Esophagus squamous epithelium (tissue), 5 donors: Measurements from ENCODE around the gene MYO1F. TPM values are rescaled to one million over a fixed set of nuclear protein-coding genes. Genes with fewer than 3 reads are reported as not detected.

Source experiments
- DNase-seq: peaks from one replicate; lab custom pipeline; 2025; lab: John Stamatoyannopoulos, UW
- H3K27ac ChIP-seq, 4 donors: fragments of 200-600 bp; sonication (generic); one replicate each; pipeline ENCODE4 v1.5.1; 2016 to 2019; ENCODE audit warnings: mild to moderate bottlenecking in 1 of 4
- H3K27me3 ChIP-seq, 4 donors: fragments of 200-600 bp; sonication (generic); 1 replicate in 3 of 4; 2 replicates in 1 of 4; pipeline versions ENCODE4 v1.5.1 to v1.6.0; 2017 to 2021; ENCODE audit warnings: antibody characterized with exemption in 1 of 4
- H3K36me3 ChIP-seq, 3 donors: fragments of 200-600 bp; sonication (generic); one replicate each; pipeline ENCODE4 v1.5.1; 2016 to 2019
- H3K4me1 ChIP-seq, 3 donors: fragments of 200-600 bp; sonication (generic); one replicate each; pipeline ENCODE4 v1.5.1; 2017 to 2019
- H3K4me3 ChIP-seq, 4 donors: fragments of 200-600 bp; sonication (generic); 1 replicate in 3 of 4; 2 replicates in 1 of 4; pipeline ENCODE4 v1.5.1; 2016 to 2019; ENCODE audit warnings: mild to moderate bottlenecking in 2 of 4, moderate library complexity in 1 of 4
- H3K9me3 ChIP-seq, 3 donors: fragments of 200-600 bp; sonication (generic); one replicate each; pipeline ENCODE4 v1.5.1; 2016 to 2019
- POLR2A ChIP-seq, 4 donors: fragments of 450-650 bp; IDR thresholded peaks; one replicate each; pipeline ENCODE4 v1.6.1; 2017; ENCODE audit warnings: antibody characterized with exemption in 4 of 4, mild to moderate bottlenecking in 4 of 4, moderate library complexity in 3 of 4
- WGBS, 2 donors: methylation state at CpG; one replicate each; pipeline ENCODE4 v1.1.5; 2018; 5-methylcytosine and 5-hydroxymethylcytosine counted together
- intact Hi-C: fragments of 100-400 bp; cut with DNase I; formaldehyde crosslinking; loops from one replicate; pipeline ENCODE4 v1.15.0; 2022
- total RNA-seq, 4 donors: library from RNA; depleted of rRNA; stranded (reverse); fragments of >200 nt; gene quantifications; one replicate each; pipeline ENCODE4 v1.1.0, GENCODE V29; 2016
- TF ChIP-seq, protein P1 (sequence below), 6 experiments: fragments of 450-650 bp in 4 of 6; fragments of 200-600 bp in 2 of 6; sonication (generic) in 2 of 6; IDR thresholded peaks; one replicate each; pipeline ENCODE4 v1.5.1; 2016 to 2019; ENCODE audit warnings: antibody characterized with exemption in 6 of 6, mild to moderate bottlenecking in 4 of 6, moderate library complexity in 4 of 6
- donor health status: DM: yes; HTN: yes; CAD: no.

Gene MYO1F
- total RNA-seq, 4 donors from 2014 or later, result 1.6 to 14.3 (median 8.5) TPM

DNA sequence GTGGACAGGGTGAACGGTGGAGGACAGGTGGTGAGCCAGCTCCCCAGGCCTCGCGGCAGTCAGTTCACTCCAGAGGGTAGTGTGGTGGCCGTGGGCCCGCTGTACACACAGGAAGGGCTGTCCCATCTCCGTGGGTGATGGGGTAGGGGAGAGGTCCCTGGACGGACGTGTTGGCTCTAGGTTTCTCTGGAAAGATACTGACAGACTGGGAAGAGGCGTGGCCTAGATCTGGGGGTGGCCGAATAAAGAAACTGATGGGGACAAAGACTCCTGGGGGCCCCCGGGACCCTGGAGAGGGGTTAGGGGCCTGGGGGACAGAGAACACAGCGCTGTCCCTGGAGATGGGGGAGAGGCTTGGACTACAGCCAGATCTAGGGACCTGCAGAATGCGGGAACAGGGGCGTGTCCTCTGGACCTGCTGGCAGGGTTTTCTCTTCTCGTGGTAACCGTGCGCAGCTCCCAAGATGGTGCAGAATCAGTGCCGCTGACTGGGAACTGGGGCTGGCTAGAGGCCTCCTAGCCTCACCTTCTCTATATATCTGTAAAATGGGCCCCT is 70.8 kb downstream of the MYO1F start:
- peak overlapping the region in 3 of 4 donors; percentile 5 to 55 (median 52) for H3K27ac ChIP-seq
- 28 to 39% methylated on average over 14 to 15 of the region's 18 CpGs for WGBS, 2 donors

DNA sequence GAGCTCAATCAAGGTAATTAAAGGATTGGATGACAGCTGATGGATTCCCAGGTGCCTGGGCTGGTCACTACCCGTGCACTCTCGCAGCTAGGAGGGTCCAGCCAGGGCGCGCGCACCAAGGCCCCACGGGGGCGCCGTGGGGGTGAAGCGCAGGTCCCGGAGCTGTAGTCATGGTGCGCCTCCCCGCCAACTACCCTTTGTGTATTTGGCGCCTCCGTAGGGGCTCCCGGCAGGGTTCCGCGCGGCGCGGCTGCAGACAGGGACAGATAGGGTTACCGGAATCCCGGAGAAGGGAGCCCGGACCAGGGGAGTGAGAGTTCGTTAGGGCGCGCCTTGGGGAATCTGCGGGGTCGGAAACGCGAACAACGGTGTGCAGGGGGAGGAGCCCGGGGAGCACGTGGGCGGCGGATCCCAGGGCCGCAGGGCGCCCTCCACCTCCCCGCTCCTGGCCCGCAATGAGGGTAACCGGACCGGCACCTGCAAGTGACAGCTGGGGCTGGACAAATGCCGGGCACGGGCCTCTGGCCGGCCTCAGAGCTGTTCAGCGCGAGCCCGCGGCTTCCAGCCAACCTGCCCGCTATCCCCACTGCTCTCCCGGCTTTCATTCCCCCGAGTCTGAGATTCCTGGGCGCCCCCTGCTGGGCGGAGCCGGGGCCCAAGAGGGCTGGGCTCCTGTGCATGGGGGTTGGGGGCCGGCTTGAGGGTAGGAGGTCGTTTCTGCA is 71.4 kb downstream of the MYO1F start:
- TF ChIP-seq, protein P1, sequence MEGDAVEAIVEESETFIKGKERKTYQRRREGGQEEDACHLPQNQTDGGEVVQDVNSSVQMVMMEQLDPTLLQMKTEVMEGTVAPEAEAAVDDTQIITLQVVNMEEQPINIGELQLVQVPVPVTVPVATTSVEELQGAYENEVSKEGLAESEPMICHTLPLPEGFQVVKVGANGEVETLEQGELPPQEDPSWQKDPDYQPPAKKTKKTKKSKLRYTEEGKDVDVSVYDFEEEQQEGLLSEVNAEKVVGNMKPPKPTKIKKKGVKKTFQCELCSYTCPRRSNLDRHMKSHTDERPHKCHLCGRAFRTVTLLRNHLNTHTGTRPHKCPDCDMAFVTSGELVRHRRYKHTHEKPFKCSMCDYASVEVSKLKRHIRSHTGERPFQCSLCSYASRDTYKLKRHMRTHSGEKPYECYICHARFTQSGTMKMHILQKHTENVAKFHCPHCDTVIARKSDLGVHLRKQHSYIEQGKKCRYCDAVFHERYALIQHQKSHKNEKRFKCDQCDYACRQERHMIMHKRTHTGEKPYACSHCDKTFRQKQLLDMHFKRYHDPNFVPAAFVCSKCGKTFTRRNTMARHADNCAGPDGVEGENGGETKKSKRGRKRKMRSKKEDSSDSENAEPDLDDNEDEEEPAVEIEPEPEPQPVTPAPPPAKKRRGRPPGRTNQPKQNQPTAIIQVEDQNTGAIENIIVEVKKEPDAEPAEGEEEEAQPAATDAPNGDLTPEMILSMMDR (IDR thresholded peaks at IDR 0.05), result peak; percentile 86 to 92 (median 89)
- TF ChIP-seq POLR2A (IDR thresholded peaks at IDR 0.05), result no peak
- peak overlapping the region; percentile 50 to 83 (median 58) for H3K4me3 ChIP-seq
- H3K27ac ChIP-seq, result peak overlapping the region in 3 of 4 donors; percentile 5 to 55 (median 52)
- intact Hi-C loops, result no loop called here
- H3K36me3 ChIP-seq, result peaks cover 0 to 9% (median 0%) of the 10 kb centered on the region in 3 donors
- 1 to 2% methylated on average over 18 to 19 of the region's 56 CpGs for WGBS, 2 donors
- no peaks in the 10 kb centered on the region for H3K27me3 ChIP-seq
- peaks cover 6 to 26% (median 12%) of the 10 kb centered on the region in 3 donors for H3K4me1 ChIP-seq
- H3K9me3 ChIP-seq, result no peaks in the 10 kb centered on the region
- no peak for DNase-seq

More for the DNA sequence above, 70.8 kb downstream of the MYO1F start:
- no peak for TF ChIP-seq POLR2A (IDR thresholded peaks at IDR 0.05)
- TF ChIP-seq, protein P1 (IDR thresholded peaks at IDR 0.05), result no peak
- no peaks in the 10 kb centered on the region for H3K9me3 ChIP-seq
- intact Hi-C loops, result no loop called here
- peaks cover 0 to 15% (median 0%) of the 10 kb centered on the region in 3 donors for H3K36me3 ChIP-seq
- peaks cover 6 to 29% (median 12%) of the 10 kb centered on the region in 3 donors for H3K4me1 ChIP-seq
- peak overlapping the region; percentile 50 to 83 (median 58) for H3K4me3 ChIP-seq
- DNase-seq, result no peak
- H3K27me3 ChIP-seq, result no peaks in the 10 kb centered on the region

DNA sequence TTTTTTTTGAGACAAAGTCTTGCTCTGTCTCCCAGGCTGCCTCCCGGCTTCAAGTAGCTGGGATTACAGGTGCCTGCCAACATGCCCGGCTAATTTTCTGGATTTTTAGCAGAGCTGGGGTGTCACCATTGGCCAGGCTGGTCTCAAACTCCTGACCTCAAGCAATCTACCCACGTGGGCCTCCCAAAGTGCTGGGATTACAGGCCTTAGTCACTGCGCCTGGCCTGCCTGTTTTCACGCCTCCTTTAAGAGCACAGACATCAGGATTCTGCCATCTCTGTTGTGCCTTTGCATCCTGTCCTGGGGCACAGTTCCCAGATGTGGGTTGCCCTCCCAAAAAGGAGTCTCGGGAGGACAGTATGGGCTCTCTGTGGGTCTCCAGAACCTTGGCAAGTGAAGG is 72.3 kb downstream of the MYO1F start:
- DNase-seq, result no peak
- no peaks in the 10 kb centered on the region for H3K9me3 ChIP-seq
- H3K4me3 ChIP-seq, result no peak overlapping the region
- no peaks in the 10 kb centered on the region for H3K27me3 ChIP-seq
- H3K27ac ChIP-seq, result no peak overlapping the region
- H3K36me3 ChIP-seq, result no peaks in the 10 kb centered on the region
- WGBS, 2 donors, result 45 to 65% methylated on average over 3 to 5 of the region's 6 CpGs
- TF ChIP-seq, protein P1 (IDR thresholded peaks at IDR 0.05), result no peak
- TF ChIP-seq POLR2A (IDR thresholded peaks at IDR 0.05), result no peak
- H3K4me1 ChIP-seq, result peaks cover 6 to 26% (median 12%) of the 10 kb centered on the region in 3 donors
- intact Hi-C loops, result no loop called here

DNA sequence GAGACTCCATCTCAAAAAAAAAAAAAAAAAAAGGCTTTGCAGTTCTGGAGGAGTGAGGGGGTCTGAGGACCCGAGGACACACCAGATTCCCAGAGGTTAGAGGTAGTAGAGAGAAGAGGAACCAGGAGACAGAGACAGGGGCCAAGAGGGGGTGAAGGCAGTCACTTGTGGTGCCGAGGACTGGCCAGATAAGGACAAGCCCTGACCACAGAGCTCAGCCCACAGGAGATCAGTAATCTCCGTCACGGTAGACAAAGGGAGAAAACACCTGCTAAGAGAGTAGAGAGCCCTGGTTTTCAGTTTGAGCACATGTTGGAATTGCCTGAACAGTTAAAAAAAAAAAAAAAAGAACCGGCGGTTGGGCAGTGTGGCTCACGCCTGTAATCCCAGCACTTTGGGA is 73.1 kb downstream of the MYO1F start:
- TF ChIP-seq, protein P1 (IDR thresholded peaks at IDR 0.05), result no peak
- TF ChIP-seq POLR2A (IDR thresholded peaks at IDR 0.05), result no peak
- Histone ChIP-seq H3K27me3 (no peaks in the 10 kb centered on the region), H3K4me3 (no peak overlapping the region), H3K9me3 (no peaks in the 10 kb centered on the region), H3K4me1 (peaks cover 6 to 26% (median 12%) of the 10 kb centered on the region in 3 donors), H3K36me3 (no peaks in the 10 kb centered on the region), H3K27ac (no peak overlapping the region)
- intact Hi-C loops, result no loop called here
- DNase-seq, result no peak
- WGBS, 2 donors, result 75 to 79% methylated on average over 7 of the region's 7 CpGs

DNA sequence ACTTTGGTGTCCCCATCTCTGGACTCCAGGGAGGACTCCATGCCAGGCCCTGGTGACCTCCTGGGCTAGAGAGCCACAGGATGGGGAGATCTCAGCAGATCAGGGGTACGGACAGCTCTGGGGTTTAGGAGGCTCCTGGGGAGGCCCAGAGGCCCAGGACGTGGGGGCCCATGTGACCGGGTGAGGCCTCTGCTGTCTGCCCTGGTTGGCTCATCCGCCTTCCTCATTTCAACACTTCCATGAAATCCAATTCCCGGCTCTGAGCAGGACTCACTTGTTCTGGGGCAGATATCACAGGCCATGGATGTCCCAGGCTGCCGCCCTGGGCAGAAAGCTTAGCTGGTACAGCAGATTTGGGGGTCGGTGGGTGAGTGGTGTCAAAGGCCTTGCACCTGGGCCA is 73.7 kb downstream of the MYO1F start:
- intact Hi-C loops, result no loop called here
- WGBS, 2 donors, result 80% methylated on average over 2 of the region's 7 CpGs; no CpG with 5 or more reads in 1 of the 2 donors
- H3K27me3 ChIP-seq, result no peaks in the 10 kb centered on the region
- TF ChIP-seq, protein P1 (IDR thresholded peaks at IDR 0.05), result no peak
- no peak for TF ChIP-seq POLR2A (IDR thresholded peaks at IDR 0.05)
- no peaks in the 10 kb centered on the region for H3K36me3 ChIP-seq
- H3K4me3 ChIP-seq, result no peak overlapping the region
- no peaks in the 10 kb centered on the region for H3K9me3 ChIP-seq
- DNase-seq, result no peak
- no peak overlapping the region for H3K27ac ChIP-seq
- peaks cover 6 to 26% (median 12%) of the 10 kb centered on the region in 3 donors for H3K4me1 ChIP-seq
